Colonic mucosa (tissue), 4 donors: ENCODE measurements around the gene CSAD. TPM values are rescaled to one million over a fixed set of nuclear protein-coding genes. Genes with fewer than 3 reads are reported as not detected.
A peak's percentile ranks its signal among the peaks of the same experiment; 100 is the strongest.

Source experiments
- DNase-seq: peaks from one replicate; pipeline ENCODE4 v3.0.0-alpha.2; 2020
- H3K27ac ChIP-seq: fragments of 200-600 bp; one replicate; pipeline ENCODE4 v1.8.0; 2021
- H3K27me3 ChIP-seq: fragments of 200-600 bp; one replicate; pipeline ENCODE4 v1.8.0; 2021
- H3K36me3 ChIP-seq: fragments of 200-600 bp; one replicate; pipeline ENCODE4 v1.8.0; 2021
- H3K4me1 ChIP-seq: fragments of 200-600 bp; one replicate; pipeline ENCODE4 v1.8.0; 2021; ENCODE audit warnings: mild to moderate bottlenecking
- H3K4me3 ChIP-seq: fragments of 200-600 bp; one replicate; pipeline ENCODE4 v1.8.0; 2021
- H3K9ac ChIP-seq, 2 donors: one replicate each; pipeline ENCODE4 v1.7.0; 2013; ENCODE audit warnings: control low read depth in 2 of 2, low read depth in 2 of 2, low read length in 2 of 2
- H3K9me3 ChIP-seq: fragments of 200-600 bp; one replicate; pipeline ENCODE4 v1.8.0; 2021
- CTCF ChIP-seq: fragments of 200-600 bp; IDR thresholded peaks from one replicate; pipeline ENCODE4 v1.8.0; 2022; ENCODE audit warnings: antibody characterized with exemption, mild to moderate bottlenecking
- intact Hi-C: fragments of 100-400 bp; cut with DNase I; formaldehyde crosslinking; loops from one replicate; pipeline ENCODE4 v1.14.1; 2022
- total RNA-seq, 2 donors: library from RNA; stranded (reverse); fragmentation: NEBNext Ultra II Directional in 1 of 2; extraction: Animal tissue kit (Norgen Biotek cat#: 25700) in 1 of 2; gene quantifications; one replicate each; pipeline ENCODE4 v1.2.1, GENCODE V29; 2021
- donor health status: healthy.
- donor health status: DM: no; HTN: no; CAD: no.
- donor health status: DM: no; HTN: no; CAD: no.

Gene CSAD
- total RNA-seq, 2 donors from 2014 or later: 9.1 to 20.4 TPM

- DNase-seq: no peak
- Histone ChIP-seq H3K9me3 (no peaks in the 10 kb centered on the region), H3K27ac (no peak overlapping the region), H3K4me1 (peaks cover 4% of the 10 kb centered on the region), H3K36me3 (no peaks in the 10 kb centered on the region), H3K4me3 (no peak overlapping the region), H3K9ac (no peak overlapping the region), H3K27me3 (no peaks in the 10 kb centered on the region)
- TF ChIP-seq CTCF: no peak
- intact Hi-C loops: no loop called here
These were observed 30.1 kb upstream of the CSAD start for GRCh38 chr12:53210843-53211242.

GRCh38 chr12:53208877-53209463, 28.2 kb upstream of the CSAD start:
- Histone ChIP-seq H3K9ac (peak overlapping the region; percentile 13 to 43), H3K27ac (no peak overlapping the region), H3K27me3 (no peaks in the 10 kb centered on the region), H3K9me3 (no peaks in the 10 kb centered on the region), H3K4me3 (no peak overlapping the region), H3K36me3 (no peaks in the 10 kb centered on the region), H3K4me1 (peaks cover 4% of the 10 kb centered on the region)
- TF ChIP-seq CTCF: no peak
- intact Hi-C loops: no loop called here
- no peak for DNase-seq

DNA sequence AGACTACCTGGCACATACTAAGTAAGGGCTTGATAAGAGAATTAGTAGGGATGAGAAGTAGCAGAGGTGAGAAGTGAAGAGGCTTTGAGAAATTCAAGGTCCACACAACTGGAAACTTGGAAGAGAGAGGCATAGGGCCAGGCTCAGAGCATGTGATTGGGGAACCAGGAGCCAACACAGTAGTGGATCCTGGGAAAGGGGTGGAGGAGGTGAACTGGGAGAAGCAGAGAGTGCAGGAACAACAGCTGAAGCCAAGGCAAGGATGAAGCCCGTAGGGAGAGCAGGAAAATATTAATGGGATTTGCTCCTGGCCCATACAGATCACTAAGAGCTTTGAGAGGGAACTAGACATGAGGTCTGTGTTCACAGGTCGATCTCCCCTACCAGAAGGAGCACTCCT, 27.7 kb upstream of the CSAD start:
- intact Hi-C loops: no loop called here
- Histone ChIP-seq H3K9ac (peak overlapping the region in 1 of 2 donors; percentile 43), H3K27ac (no peak overlapping the region), H3K27me3 (no peaks in the 10 kb centered on the region), H3K4me1 (peaks cover 4% of the 10 kb centered on the region), H3K9me3 (no peaks in the 10 kb centered on the region), H3K36me3 (no peaks in the 10 kb centered on the region), H3K4me3 (no peak overlapping the region)
- DNase-seq: no peak
- TF ChIP-seq CTCF: no peak

GRCh38 chr12:53207042-53207441, 26.3 kb upstream of the CSAD start, which contains the start of gene ITGB7:
ITGB7 (minus strand) TSS chr12:53207251; CDS start chr12:53200443, 6,808 bp downstream.
- Histone ChIP-seq H3K9ac (peak within 1 kb of the TSS; percentile 4 to 56), H3K27ac (no peak within 1 kb of the TSS), H3K27me3 (no peaks in the 10 kb centered on the region), H3K4me3 (peak within 1 kb of the TSS; percentile 24), H3K36me3 (no peaks in the 10 kb centered on the region), H3K4me1 (peaks cover 4% of the 10 kb centered on the region), H3K9me3 (no peaks in the 10 kb centered on the region)
- DNase-seq: peak; percentile 83
- intact Hi-C loops: no loop called here
- TF ChIP-seq CTCF: no peak

DNA sequence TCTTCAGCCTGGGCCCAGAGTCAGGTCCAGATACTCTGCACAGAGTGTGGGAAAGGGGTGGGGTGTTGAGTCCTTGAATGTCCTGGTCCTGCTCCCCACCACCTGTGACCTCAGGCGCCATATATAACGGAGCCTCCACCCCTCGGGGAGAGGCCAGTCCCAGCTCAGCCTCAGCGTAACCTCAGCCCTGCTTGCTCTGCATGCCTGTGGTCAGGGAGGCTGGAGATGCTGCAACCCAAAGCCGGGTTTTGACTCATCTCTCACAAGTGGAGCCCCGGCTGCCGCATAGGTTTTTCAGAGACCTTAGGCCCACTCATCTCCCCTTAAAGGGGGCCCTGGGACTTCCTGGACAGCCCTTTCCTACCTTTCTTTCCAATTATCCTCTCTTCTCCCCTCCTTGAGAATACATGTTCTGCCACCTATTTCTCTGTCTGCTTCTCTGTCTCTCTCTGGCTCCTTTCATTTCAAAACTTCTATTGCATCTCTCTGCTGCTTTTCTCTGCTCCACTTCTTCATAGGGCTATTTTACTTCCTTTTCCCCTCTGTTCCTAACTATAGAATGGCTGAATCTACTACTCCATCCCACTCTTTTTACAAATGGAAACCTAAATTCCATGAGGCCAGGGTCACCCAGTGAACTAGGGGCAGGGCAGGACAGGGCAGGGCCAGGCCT, 25.2 kb upstream of the CSAD start:
- Histone ChIP-seq H3K4me3 (no peak overlapping the region), H3K9me3 (no peaks in the 10 kb centered on the region), H3K9ac (peak overlapping the region in 1 of 2 donors; percentile 19), H3K27ac (no peak overlapping the region), H3K36me3 (no peaks in the 10 kb centered on the region), H3K27me3 (no peaks in the 10 kb centered on the region), H3K4me1 (peaks cover 8% of the 10 kb centered on the region)
- no peak for DNase-seq
- no peak for TF ChIP-seq CTCF
- intact Hi-C loops: no loop called here
